ENCODE measurements around the gene RAB8A.
"Not testable (repeated sequence)": the region's sequence is repeated elsewhere in the genome, so short reads cannot be mapped to it uniquely, and the experiment has no call there.

Gene RAB8A

GRCh38 chr19:16078759-16079707 lies 32.7 kb upstream of the RAB8A start:
- peak; percentile 49 to 96 (median 65) for DNase-seq

DNA sequence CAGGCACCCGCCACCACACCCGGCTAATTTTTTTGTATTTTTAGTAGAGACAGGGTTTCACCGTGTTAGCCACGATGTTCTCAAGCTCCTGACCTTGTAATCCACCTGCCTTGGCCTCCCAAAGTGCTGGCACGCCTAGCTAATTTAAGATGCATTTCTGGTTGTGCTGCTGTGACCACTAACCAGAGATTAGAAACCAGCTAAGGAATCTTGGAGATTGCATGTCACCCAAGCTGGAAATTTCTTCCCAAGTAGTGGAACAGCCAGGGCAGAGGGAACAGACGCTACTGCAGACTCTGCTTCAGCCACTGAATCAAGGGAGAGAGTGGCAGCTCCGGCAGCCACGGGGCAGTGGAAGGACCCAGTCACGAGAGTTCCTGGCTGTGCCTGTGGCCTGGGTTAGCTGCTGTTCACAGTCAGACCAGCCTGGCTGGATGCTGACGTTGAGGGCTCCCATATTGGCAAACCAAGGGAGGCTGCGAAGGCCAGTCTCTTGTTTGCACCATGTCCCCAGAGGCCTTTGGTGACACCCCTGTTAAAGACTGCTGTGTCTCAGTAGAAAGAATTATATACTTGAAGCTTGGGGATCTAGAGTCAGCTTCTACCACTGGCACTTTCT lies 27.5 kb upstream of the RAB8A start:
- DNase-seq = no peak

GRCh38 chr19:16085115-16085514 lies 26.6 kb upstream of the RAB8A start:
- peak in 1 of 5 donors; percentile 44 for DNase-seq

DNA sequence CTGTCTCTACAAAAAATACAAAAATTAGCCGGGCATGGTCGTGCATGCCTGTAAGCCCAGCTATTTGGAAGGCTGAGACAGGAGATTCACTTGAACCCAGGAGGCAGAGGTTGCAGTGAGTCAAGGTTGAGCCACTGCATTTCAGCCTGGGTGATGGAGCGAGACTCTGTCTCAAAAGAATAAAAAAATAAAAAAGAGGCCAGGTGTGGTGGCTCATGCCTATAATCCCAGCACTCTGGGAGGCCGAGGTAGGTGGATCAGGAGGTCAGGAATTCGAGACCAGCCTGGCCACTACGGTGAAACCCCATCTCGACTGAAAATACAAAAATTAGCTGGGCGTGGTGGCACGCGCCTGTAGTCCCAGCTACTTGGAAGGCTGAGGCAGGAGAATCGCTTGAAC lies 24.3 kb upstream of the RAB8A start:
- not testable (repeated sequence) for DNase-seq

DNA sequence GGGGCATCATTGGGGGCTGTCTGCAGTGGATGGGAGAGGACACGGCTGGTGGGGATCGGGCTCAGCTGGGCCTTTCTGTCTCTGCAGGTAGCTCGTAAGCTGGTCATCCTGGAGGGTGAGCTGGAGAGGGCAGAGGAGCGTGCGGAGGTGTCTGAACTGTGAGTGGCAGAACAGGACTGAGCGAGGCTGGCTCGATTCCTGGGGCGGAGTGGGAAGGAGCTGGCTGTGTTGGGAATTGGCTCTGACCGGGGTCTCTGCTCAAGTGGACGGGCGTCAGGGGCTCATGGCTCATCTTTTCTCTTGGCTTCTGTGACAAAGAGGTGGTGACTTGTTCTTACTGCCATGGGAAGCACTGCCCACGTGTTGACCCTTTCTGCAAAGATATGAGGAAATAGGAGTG lies 23.7 kb upstream of the RAB8A start:
- DNase-seq = no peak

DNA sequence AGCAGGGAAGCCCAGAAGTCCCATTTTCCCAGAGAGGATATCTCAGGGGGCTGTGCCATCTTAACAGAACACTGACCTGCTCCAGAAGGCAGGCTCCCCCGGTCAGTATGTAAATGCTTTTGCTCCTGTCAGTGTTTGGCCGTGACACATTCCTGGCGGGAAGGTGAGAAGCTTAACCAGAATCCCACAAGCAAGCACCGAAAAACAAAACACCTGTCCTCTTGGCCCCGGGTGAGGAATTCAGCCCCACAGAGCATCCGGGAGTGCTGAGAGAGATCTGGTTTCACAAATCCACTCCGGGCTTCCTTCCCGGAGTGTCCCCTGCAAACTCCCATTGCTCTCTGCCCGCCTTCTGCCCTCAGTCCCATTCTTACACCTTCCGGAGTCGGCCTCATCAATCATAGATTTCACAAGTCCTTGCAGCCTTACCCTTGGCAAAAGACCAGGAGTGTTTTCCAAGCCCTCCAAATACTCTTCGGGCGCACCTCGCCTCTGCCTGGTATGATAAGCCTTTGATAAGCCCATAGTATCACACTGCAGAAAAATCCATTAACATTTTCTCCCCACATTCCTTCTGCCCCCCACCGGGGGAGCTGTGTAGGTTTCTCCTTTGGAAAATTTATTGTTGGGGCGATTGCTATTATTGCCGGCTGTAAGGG lies 23.2 kb upstream of the RAB8A start:
- no peak for DNase-seq

GRCh38 chr19:16089010-16089846 lies 22.5 kb upstream of the RAB8A start:
- no peak for DNase-seq

- no peak for DNase-seq
Observed at GRCh38 chr19:16091546-16092475, 19.9 kb upstream of the RAB8A start.

GRCh38 chr19:16094360-16095070 lies 17.2 kb upstream of the RAB8A start:
- no peak for DNase-seq

DNA sequence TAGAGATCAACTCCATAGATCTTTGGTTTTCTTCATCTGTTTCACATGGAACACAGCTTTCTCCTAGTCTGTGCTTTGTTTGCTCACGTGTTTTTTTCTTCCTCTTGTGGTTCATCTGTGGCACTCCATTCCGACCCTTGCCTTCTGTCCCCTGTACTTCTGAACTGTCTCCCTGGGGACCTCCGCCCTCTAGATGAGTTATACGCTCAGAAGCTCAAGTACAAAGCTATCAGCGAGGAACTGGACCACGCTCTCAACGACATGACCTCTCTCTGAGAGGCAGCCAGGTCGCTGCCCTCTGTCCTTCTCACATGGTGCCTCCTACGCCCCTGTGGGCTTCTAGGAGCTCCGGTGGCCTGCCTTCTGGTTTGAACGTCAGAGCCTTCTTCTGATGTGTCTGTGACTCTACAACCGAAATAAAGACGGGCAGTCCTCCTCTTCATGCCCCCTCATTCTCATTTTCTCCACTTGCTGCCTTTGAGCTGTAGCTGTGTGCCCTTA lies 16.6 kb upstream of the RAB8A start:
- no peak for DNase-seq

- no peak for DNase-seq
Observed at GRCh38 chr19:16096280-16096855, 15.3 kb upstream of the RAB8A start.

DNA sequence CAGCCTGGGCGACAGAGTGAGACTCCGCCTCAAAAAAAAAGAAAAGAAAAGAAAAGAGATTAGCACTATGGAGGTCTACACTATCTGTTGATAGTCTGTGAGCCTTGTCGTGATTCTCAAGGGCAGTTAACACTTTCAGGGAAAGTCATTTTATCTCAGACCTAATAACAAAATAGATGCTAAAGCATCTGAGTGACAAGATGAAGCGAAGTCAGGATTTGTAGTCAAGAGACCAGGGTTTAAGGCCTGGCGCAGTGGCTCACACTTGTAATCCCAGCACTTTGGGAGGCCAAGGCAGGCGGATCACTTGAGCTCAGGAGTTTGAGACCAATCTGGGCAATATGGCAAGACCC lies 13.3 kb upstream of the RAB8A start:
- DNase-seq = no peak

DNA sequence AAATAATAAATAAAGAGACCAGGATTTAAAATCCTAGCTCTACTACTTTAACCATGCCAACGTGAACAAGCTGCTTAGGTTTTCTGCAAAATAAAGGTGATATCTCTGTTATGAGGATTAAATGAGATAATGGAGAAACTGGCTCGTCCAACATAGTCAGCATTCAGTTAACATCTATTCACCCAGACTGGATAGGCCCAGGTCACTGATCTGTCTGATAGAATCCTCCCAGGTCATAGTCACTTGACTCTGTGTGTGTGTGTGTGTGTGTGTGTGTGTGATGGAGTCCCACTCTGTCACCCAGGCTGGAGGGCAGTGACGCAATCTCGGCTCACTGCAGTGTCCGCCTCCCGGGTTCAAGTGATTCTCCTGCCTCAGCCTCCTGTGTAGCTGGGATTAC lies 12.9 kb upstream of the RAB8A start:
- DNase-seq = no peak

GRCh38 chr19:16099314-16099965 lies 12.2 kb upstream of the RAB8A start:
- not testable (repeated sequence) for DNase-seq

DNA sequence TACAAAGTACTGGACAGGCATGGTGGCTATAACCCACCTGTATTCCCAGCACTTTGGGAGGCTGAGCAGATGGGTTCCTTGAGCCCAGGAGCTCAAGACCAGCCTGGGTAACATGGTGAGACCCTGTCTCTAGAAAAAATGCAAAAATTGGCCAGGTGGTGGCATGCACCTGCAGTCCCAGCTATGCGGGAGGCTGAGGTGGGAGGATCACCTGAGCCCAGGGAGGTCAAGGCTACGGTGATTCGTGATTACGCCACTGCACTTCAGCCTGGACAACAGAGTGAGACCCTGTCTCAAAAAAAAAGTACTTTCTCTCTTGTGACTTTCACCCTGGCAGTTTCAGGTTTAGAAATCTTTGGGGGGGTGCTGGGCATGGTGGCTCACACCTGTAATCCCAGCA lies 11.2 kb upstream of the RAB8A start:
- DNase-seq = no peak

GRCh38 chr19:16104722-16105121 lies 7.0 kb upstream of the RAB8A start:
- DNase-seq = no peak

DNA sequence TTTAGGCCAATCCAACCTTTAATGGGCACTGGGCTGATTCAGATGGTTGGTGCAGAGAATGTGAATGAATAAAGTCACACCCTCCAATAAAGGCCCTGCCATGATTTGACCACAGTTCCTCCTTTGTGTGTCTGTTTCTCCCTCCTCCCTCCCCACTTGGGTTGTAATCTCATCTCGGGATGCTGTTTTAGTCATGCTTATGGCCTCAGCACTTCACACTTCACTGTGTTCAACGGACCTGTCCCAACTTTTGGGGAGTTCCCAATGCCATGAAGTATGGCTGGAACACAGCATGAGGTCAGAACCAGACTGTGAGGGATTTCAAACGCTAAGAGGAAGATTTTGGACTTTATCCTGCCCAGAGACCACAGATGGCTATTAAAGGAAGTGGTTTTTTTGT lies 5.6 kb upstream of the RAB8A start:
- no peak for DNase-seq

- no peak for DNase-seq
Observed at GRCh38 chr19:16111909-16112752, 442 bp downstream of the RAB8A start.

GRCh38 chr19:16112778-16113177 lies 1.1 kb downstream of the RAB8A start:
- no peak for DNase-seq
